GM18502 (cell line): Measurements from ENCODE around the gene PRR29.

Experiments used
- ATAC-seq: cut with Tn5 transposase; IDR thresholded peaks from one replicate; pipeline ENCODE4 v1.9.1; 2021; ENCODE audit warnings: mild to moderate bottlenecking; ENCODE audit not compliant: unreplicated experiment, poor library complexity

PRR29 gene

GRCh38 chr17:64038331-64039105, 40.4 kb downstream of the PRR29 start:
- no peak for ATAC-seq

- ATAC-seq = no peak
These were observed 40.9 kb downstream of the PRR29 start for GRCh38 chr17:64039106-64039400.

- no peak for ATAC-seq
These were observed 42.1 kb downstream of the PRR29 start for GRCh38 chr17:64040206-64040605.

- ATAC-seq = no peak
These were observed 43.8 kb downstream of the PRR29 start for GRCh38 chr17:64041912-64042311.

GRCh38 chr17:64042700-64043485, 44.7 kb downstream of the PRR29 start:
- ATAC-seq = no peak

- ATAC-seq = no peak
These were observed 47.0 kb downstream of the PRR29 start for GRCh38 chr17:64045176-64045575.

- no peak for ATAC-seq
These were observed 50.7 kb downstream of the PRR29 start for GRCh38 chr17:64048805-64049204.

GRCh38 chr17:64051153-64051552, 53.0 kb downstream of the PRR29 start:
- no peak for ATAC-seq

- ATAC-seq = no peak
These were observed 55.0 kb downstream of the PRR29 start for GRCh38 chr17:64053101-64053500.
